HEK293T (cell line): ENCODE results near the gene STOML1.
"Not testable (repeated sequence)": the region's sequence is repeated elsewhere in the genome, so short reads cannot be mapped to it uniquely, and the experiment has no call there.

Experiments
- CTCF ChIA-PET: fragments of 350-600 bp; formaldehyde crosslinking; extraction: SDS; loops from one replicate; lab custom pipeline; 2021; ENCODE audit warnings: antibody characterized with exemption, inconsistent platforms; lab: Yijun Ruan, JAX
- POLR2A ChIA-PET: fragments of 350-600 bp; formaldehyde crosslinking; extraction: SDS; loops from one replicate; lab custom pipeline; 2020; ENCODE audit warnings: antibody characterized with exemption, inconsistent platforms; lab: Yijun Ruan, JAX
- DNase-seq: peaks from one replicate; pipeline ENCODE4 v3.0.0; 2012; ENCODE audit warnings: mixed read lengths; ENCODE audit errors: extremely low spot score
- ARNT ChIP-seq: fragments of 450-650 bp; IDR thresholded peaks from 2 replicates; pipeline ENCODE4 v1.6.1; 2017; ENCODE audit warnings: mild to moderate bottlenecking
- BHLHE40 ChIP-seq: fragments of 450-650 bp; IDR thresholded peaks from 2 replicates; pipeline ENCODE4 v1.6.1; 2016; ENCODE audit warnings: mild to moderate bottlenecking, moderate library complexity, borderline replicate concordance
- CTBP1 ChIP-seq: fragments of 450-650 bp; IDR thresholded peaks from 2 replicates; pipeline ENCODE4 v1.6.1; 2016; ENCODE audit warnings: borderline replicate concordance
- ELF4 ChIP-seq: fragments of 450-650 bp; IDR thresholded peaks from 2 replicates; pipeline ENCODE4 v1.6.1; 2017; ENCODE audit warnings: antibody characterized with exemption
- FOXA1 ChIP-seq: fragments of 450-650 bp; IDR thresholded peaks from 2 replicates; pipeline ENCODE4 v1.6.1; 2016; ENCODE audit warnings: mild to moderate bottlenecking
- FOXK2 ChIP-seq: fragments of 450-650 bp; IDR thresholded peaks from 2 replicates; pipeline ENCODE4 v1.6.1; 2016; ENCODE audit warnings: mild to moderate bottlenecking
- FOXM1 ChIP-seq: fragments of 450-650 bp; IDR thresholded peaks from 2 replicates; pipeline ENCODE4 v1.6.1; 2017; ENCODE audit warnings: mild to moderate bottlenecking, borderline replicate concordance
- HDGF ChIP-seq: fragments of 450-650 bp; IDR thresholded peaks from 2 replicates; pipeline ENCODE4 v1.6.1; 2017; ENCODE audit warnings: antibody characterized with exemption, borderline replicate concordance
- L3MBTL2 ChIP-seq: fragments of 450-650 bp; conservative IDR thresholded peaks from 2 replicates; pipeline ENCODE4 v1.6.1; 2016; ENCODE audit warnings: mild to moderate bottlenecking
- LEF1 ChIP-seq: fragments of 450-650 bp; IDR thresholded peaks from 2 replicates; pipeline ENCODE4 v1.6.1; 2017; ENCODE audit warnings: mild to moderate bottlenecking, borderline replicate concordance
- NFRKB ChIP-seq: fragments of 450-650 bp; IDR thresholded peaks from 2 replicates; pipeline ENCODE4 v1.6.1; 2016; ENCODE audit warnings: mild to moderate bottlenecking, moderate library complexity
- SP1 ChIP-seq: fragments of 450-650 bp; IDR thresholded peaks from 2 replicates; pipeline ENCODE4 v1.6.1; 2017
- SUZ12 ChIP-seq: fragments of 450-650 bp; IDR thresholded peaks from 2 replicates; pipeline ENCODE4 v1.6.1; 2016; ENCODE audit warnings: mild to moderate bottlenecking
- TARDBP ChIP-seq: fragments of 450-650 bp; IDR thresholded peaks from 2 replicates; pipeline ENCODE4 v1.6.1; 2016
- ZNF384 ChIP-seq: fragments of 450-650 bp; IDR thresholded peaks from 2 replicates; pipeline ENCODE4 v1.6.1; 2016
- TF ChIP-seq, protein P1 (sequence below): fragments of 450-650 bp; IDR thresholded peaks from 2 replicates; pipeline ENCODE4 v1.6.1; 2016

Gene STOML1

GRCh38 chr15:73964736-73965093 lies 27.4 kb downstream of the STOML1 start:
- POLR2A ChIA-PET, result interaction anchor here (1.0 to 1.2 kb wide), 2 partner anchors 13 to 37 kb away, joined by 3 to 6 read pairs; no protein-coding TSS in a partner anchor
- DNase-seq, result peak; percentile 92
- CTCF ChIA-PET, result interaction anchor here (0.8 to 1.9 kb wide), 8 partner anchors 8 to 32 kb away, joined by 3 to 9 read pairs (median 4); no protein-coding TSS in a partner anchor
- TF ChIP-seq, protein P1, sequence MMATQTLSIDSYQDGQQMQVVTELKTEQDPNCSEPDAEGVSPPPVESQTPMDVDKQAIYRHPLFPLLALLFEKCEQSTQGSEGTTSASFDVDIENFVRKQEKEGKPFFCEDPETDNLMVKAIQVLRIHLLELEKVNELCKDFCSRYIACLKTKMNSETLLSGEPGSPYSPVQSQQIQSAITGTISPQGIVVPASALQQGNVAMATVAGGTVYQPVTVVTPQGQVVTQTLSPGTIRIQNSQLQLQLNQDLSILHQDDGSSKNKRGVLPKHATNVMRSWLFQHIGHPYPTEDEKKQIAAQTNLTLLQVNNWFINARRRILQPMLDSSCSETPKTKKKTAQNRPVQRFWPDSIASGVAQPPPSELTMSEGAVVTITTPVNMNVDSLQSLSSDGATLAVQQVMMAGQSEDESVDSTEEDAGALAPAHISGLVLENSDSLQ, result no peak
- TF ChIP-seq SP1, result no peak
- no peak for TF ChIP-seq ELF4
- TF ChIP-seq FOXA1, result no peak
- TF ChIP-seq LEF1, result no peak
- no peak for TF ChIP-seq NFRKB
- no peak for TF ChIP-seq TARDBP
- no peak for TF ChIP-seq FOXM1
- no peak for TF ChIP-seq BHLHE40
- TF ChIP-seq ARNT, result no peak

- TF ChIP-seq NFRKB (no peak), LEF1 (no peak), L3MBTL2 (no peak), CTBP1 (no peak), SUZ12 (no peak), ZNF384 (no peak), TARDBP (no peak), BHLHE40 (no peak), SP1 (no peak), FOXA1 (no peak), ARNT (no peak), HDGF (no peak), ELF4 (no peak), FOXK2 (no peak)
- TF ChIP-seq, protein P1, result no peak
- CTCF ChIA-PET, result interaction anchor here (1.8 kb wide), 1 partner anchor 11 kb away, joined by 5 read pairs; no protein-coding TSS in a partner anchor
- no peak for DNase-seq
- POLR2A ChIA-PET, result no interaction called here
Measured at GRCh38 chr15:73962433-73962832, 29.7 kb downstream of the STOML1 start.

DNA sequence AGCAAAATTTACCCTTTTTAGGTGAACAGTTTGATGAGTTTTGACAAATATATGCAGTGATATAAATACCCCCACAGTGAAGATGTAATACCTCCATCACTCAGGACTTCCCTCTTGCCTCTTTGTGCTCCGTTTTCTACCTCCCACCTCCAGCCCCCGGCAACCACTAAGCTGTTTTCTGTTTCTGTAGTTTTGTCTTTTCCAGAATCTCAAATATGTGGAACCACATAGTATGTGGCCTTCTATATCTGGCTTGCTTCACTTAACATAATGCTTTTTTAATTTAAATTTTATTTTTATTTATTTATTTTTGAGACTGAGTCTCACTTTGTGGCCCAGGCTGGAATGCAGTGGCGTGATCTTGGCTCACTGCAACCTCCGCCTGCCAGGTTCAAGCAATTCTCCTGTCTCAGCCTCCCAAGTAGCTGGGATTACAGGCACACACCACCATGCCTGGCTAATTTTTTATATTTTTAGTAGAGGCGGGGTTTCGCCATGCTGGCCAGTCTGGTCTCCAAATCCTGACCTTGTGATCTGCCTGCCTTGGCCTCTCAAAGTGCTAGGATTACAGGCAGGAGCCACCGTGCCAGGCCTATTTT lies 31.5 kb downstream of the STOML1 start:
- CTCF ChIA-PET, result interaction anchor here (0.7 to 1.8 kb wide), 4 partner anchors 9 to 149 kb away, joined by 3 to 6 read pairs (median 4); no protein-coding TSS in a partner anchor
- DNase-seq, result not testable (repeated sequence)
- POLR2A ChIA-PET, result interaction anchor here (1.4 to 1.7 kb wide), 2 partner anchors 10 to 34 kb away, joined by 4 read pairs; partner anchors contain the start of gene PML

GRCh38 chr15:73959801-73960200 lies 32.3 kb downstream of the STOML1 start:
- ChIA-PET POLR2A (interaction anchor here (1.7 kb wide), 1 partner anchor 9 kb away, joined by 4 read pairs; no protein-coding TSS in a partner anchor), CTCF (interaction anchor here (1.8 kb wide), 1 partner anchor 13 kb away, joined by 6 read pairs; no protein-coding TSS in a partner anchor)
- TF ChIP-seq FOXM1, result no peak
- no peak for TF ChIP-seq HDGF
- TF ChIP-seq FOXK2, result no peak
- no peak for TF ChIP-seq ARNT
- TF ChIP-seq SP1, result no peak
- no peak for TF ChIP-seq BHLHE40

DNA sequence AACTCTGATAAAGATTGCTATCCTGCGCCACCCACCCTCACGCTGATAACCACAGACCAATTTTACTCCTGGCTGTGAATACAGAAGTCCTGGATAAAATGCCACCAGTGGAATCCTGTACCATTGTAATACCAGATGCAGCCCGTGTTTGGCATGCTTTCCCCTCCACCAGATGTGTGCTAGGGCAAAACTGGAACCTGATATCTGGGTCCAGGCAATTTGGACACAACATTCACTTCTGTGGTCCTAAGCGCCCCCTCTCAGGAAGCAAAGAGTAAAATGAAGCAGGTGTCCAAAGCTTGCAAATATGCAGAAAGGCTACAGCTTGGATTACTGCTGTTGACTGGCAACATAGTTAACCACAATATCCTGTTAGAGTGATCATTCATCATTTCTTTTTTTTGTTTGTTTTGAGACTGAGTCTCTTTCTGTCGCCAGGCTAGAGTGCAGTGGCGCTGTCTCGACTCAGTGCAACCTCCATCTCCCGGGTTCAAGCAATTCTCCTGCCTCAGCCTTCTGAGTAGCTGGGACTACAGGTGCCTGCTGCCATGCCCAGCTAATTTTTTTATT lies 33.0 kb downstream of the STOML1 start:
- CTCF ChIA-PET, result interaction anchor here (0.7 to 1.1 kb wide), 2 partner anchors 14 to 89 kb away, joined by 3 read pairs; no protein-coding TSS in a partner anchor
- no peak for DNase-seq
- POLR2A ChIA-PET, result interaction anchor here (1.7 kb wide), 1 partner anchor 8 kb away, joined by 4 read pairs; no protein-coding TSS in a partner anchor
- TF ChIP-seq L3MBTL2 (no peak), CTBP1 (no peak), HDGF (no peak), LEF1 (no peak), SUZ12 (no peak), SP1 (no peak), ELF4 (no peak), FOXK2 (no peak), FOXM1 (no peak), ZNF384 (no peak), BHLHE40 (no peak)

More at GRCh38 chr15:73959801-73960200, 32.3 kb downstream of the STOML1 start:
- no peak for DNase-seq

DNA sequence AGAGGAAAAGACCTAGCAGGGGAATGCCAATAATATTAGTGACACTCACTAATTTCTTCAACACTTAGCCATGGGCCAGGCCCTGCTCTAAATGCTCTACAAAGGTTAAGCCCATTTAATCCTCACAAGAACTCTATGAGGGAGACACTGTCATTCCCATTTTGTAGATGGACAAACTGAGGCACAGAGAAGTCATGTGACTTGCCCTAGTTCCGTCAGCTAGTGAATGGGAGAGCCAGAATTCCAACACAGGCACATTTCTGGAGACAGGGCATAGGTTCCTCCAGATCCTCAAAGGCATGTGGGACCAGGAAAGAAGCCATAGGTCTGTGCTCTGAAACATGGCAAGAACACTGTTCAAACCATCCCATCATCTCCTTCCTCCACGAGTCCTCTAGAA lies 34.3 kb downstream of the STOML1 start:
- ChIA-PET CTCF (no interaction called here), POLR2A (interaction anchor here (0.9 kb wide), 1 partner anchor 37 kb away, joined by 3 read pairs; no protein-coding TSS in a partner anchor)
- no peak for DNase-seq
- TF ChIP-seq CTBP1 (no peak), FOXK2 (no peak), FOXM1 (no peak), LEF1 (no peak), SUZ12 (no peak), ARNT (no peak)

GRCh38 chr15:73957276-73957675 lies 34.8 kb downstream of the STOML1 start:
- ChIA-PET CTCF (no interaction called here), POLR2A (interaction anchor here (0.8 to 0.9 kb wide), 2 partner anchors 16 to 37 kb away, joined by 3 read pairs; no protein-coding TSS in a partner anchor)
- DNase-seq, result no peak
- TF ChIP-seq SUZ12 (no peak), TARDBP (no peak), SP1 (no peak), FOXK2 (no peak), NFRKB (no peak), BHLHE40 (no peak), ZNF384 (no peak), HDGF (no peak), CTBP1 (no peak), FOXA1 (no peak), L3MBTL2 (no peak)
- TF ChIP-seq, protein P1, result no peak
